ENCODE results near the gene LAPTM5.

The LAPTM5 gene

GRCh38 chr1:30701258-30701633, 56.3 kb downstream of the LAPTM5 start:
- H3K23ac ChIP-seq (ENCODE audit: low read depth, low read length, poor library complexity): no peak overlapping the region
- H3K18ac ChIP-seq (ENCODE audit: low read length): no peak overlapping the region
- no peak overlapping the region for H3K4me3 ChIP-seq (ENCODE audit: low read length in 2 of 2)
- H4K91ac ChIP-seq (ENCODE audit: low read depth, low read length, poor library complexity): no peak overlapping the region
- no peak overlapping the region for H2AFZ ChIP-seq (ENCODE audit: low read length)
- H2BK12ac ChIP-seq (ENCODE audit: low read length): no peak overlapping the region
- H3K36me3 ChIP-seq (replicated peaks in 1 of 2; ENCODE audit: control insufficient read depth in 2 of 2, insufficient read depth in 2 of 2, low read length in 2 of 2): no peaks in the 10 kb centered on the region
- no peak overlapping the region for H4K8ac ChIP-seq (ENCODE audit: low read depth, low read length)
- DNase-seq (ENCODE audit: low spot score): no peak
- no peak overlapping the region for H2AK5ac ChIP-seq (ENCODE audit: low read depth, low read length)
- H3K27ac ChIP-seq (replicated peaks; ENCODE audit: low read length): no peak overlapping the region
- no peak overlapping the region for H2BK15ac ChIP-seq (ENCODE audit: low read length)
- H3K4me1 ChIP-seq (ENCODE audit: control insufficient read depth in 2 of 2, insufficient read depth in 1 of 2, low read depth in 1 of 2, low read length in 2 of 2): peaks cover 0 to 9% of the 10 kb centered on the region in 2 donors
- no peak overlapping the region for H3K9ac ChIP-seq (ENCODE audit: low read depth, low read length, poor library complexity)
- no peak overlapping the region for H2BK120ac ChIP-seq (ENCODE audit: low read depth, low read length)
- H2BK5ac ChIP-seq (ENCODE audit: low read length): no peak overlapping the region
- no peaks in the 10 kb centered on the region for H3K79me1 ChIP-seq (ENCODE audit: low read depth, low read length)
- H3K14ac ChIP-seq (ENCODE audit: low read length): no peak overlapping the region
- no peak overlapping the region for H3K4ac ChIP-seq (ENCODE audit: low read length)
- no peak overlapping the region for H3K4me2 ChIP-seq (ENCODE audit: insufficient read depth, low read length, poor library complexity, severe bottlenecking)
- WGBS, 2 donors (ENCODE audit: extremely low coverage in 2 of 2, insufficient read length in 2 of 2, insufficient replicate concordance in 1 of 2): no CpG with 5 or more reads among the region's 2 CpGs
- H3K9me3 ChIP-seq (replicated peaks in 1 of 2; ENCODE audit: control insufficient read depth in 2 of 2, insufficient read depth in 1 of 2, low read depth in 1 of 2, low read length in 2 of 2): no peaks in the 10 kb centered on the region
- H3K27me3 ChIP-seq (ENCODE audit: control insufficient read depth in 3 of 3, insufficient read depth in 3 of 3, low read depth in 1 of 3, low read length in 3 of 3): peaks cover 0 to 25% (median 0%) of the 10 kb centered on the region in 3 experiments

DNA sequence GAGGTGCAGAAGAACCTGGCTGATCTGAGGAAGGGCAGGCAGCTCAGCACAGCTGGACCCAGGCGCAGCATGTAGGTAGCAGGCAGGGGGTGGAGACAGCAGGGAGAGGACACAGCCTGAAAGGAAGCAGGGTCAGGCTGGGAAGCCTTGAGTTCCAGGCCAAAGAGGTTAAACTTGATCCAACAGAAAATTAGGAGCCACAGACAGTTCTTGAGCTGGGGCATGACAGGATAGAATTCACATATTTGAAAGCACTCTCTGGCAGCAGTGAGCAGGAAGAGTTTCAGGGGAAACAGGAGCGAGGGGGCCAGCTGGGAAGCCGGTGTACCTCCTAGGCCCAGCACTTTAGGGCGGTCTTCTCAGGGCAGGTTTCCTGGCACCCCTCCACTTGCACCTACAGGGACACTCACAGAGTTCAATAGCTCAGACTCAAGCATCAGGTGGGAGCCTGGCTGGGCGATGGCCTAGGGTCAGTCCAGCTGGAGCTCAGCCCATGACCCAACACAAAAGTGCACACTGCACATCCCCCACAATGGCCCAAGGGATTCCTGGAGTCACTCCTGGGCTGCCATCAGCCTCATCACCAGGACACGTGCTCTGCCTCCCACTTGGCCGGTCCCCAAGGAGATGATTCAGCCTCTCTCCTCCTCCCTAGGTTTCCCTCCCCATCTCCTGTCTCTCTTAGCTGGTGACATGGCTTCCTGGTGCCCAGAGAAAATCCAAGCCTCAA, 56.9 kb downstream of the LAPTM5 start:
- H3K4me2 ChIP-seq (ENCODE audit: insufficient read depth, low read length, poor library complexity, severe bottlenecking): no peak overlapping the region
- no peak overlapping the region for H3K23ac ChIP-seq (ENCODE audit: low read depth, low read length, poor library complexity)
- peak overlapping the region; percentile 11 for H4K91ac ChIP-seq (ENCODE audit: low read depth, low read length, poor library complexity)
- no peak overlapping the region for H2BK15ac ChIP-seq (ENCODE audit: low read length)
- H2BK5ac ChIP-seq (ENCODE audit: low read length): no peak overlapping the region
- no CpG with 5 or more reads among the region's 7 CpGs for WGBS, 2 donors (ENCODE audit: extremely low coverage in 2 of 2, insufficient read length in 2 of 2, insufficient replicate concordance in 1 of 2)
- H2AFZ ChIP-seq (ENCODE audit: low read length): no peak overlapping the region
- no peaks in the 10 kb centered on the region for H3K79me1 ChIP-seq (ENCODE audit: low read depth, low read length)
- H3K9me3 ChIP-seq (replicated peaks in 1 of 2; ENCODE audit: control insufficient read depth in 2 of 2, insufficient read depth in 1 of 2, low read depth in 1 of 2, low read length in 2 of 2): no peaks in the 10 kb centered on the region
- no peak overlapping the region for H4K8ac ChIP-seq (ENCODE audit: low read depth, low read length)
- no peak overlapping the region for H3K18ac ChIP-seq (ENCODE audit: low read length)
- H3K4me3 ChIP-seq (ENCODE audit: low read length in 2 of 2): no peak overlapping the region
- no peak overlapping the region for H3K9ac ChIP-seq (ENCODE audit: low read depth, low read length, poor library complexity)
- H2AK5ac ChIP-seq (ENCODE audit: low read depth, low read length): no peak overlapping the region
- H3K36me3 ChIP-seq (replicated peaks in 1 of 2; ENCODE audit: control insufficient read depth in 2 of 2, insufficient read depth in 2 of 2, low read length in 2 of 2): no peaks in the 10 kb centered on the region
- H3K27me3 ChIP-seq (ENCODE audit: control insufficient read depth in 3 of 3, insufficient read depth in 3 of 3, low read depth in 1 of 3, low read length in 3 of 3): peaks cover 0 to 22% (median 0%) of the 10 kb centered on the region in 3 experiments
- H2BK12ac ChIP-seq (ENCODE audit: low read length): no peak overlapping the region
- no peak overlapping the region for H3K27ac ChIP-seq (replicated peaks; ENCODE audit: low read length)
- H3K4me1 ChIP-seq (ENCODE audit: control insufficient read depth in 2 of 2, insufficient read depth in 1 of 2, low read depth in 1 of 2, low read length in 2 of 2): peaks cover 0 to 6% of the 10 kb centered on the region in 2 donors
- DNase-seq (ENCODE audit: low spot score): no peak
- H3K14ac ChIP-seq (ENCODE audit: low read length): no peak overlapping the region
- H2BK120ac ChIP-seq (ENCODE audit: low read depth, low read length): no peak overlapping the region
- no peak overlapping the region for H3K4ac ChIP-seq (ENCODE audit: low read length)

DNA sequence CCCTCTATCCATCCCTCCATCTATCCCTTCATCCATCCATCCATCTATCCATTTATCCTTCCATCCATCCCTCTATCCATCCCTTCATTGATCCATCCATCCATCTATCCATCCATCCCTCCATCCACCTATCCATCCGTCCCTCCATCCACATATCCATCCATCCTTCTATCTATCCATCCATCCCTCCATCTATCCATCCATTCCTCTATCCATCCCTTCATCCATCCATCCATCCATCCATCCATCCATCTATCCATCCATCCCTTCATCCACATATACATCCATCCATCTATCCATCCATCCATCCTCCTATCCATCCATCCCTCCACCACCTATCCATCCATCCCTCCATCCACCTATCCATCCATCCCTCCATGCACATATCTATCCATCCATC, 57.8 kb downstream of the LAPTM5 start:
- Histone ChIP-seq H3K14ac (ENCODE audit: low read length) (no peak overlapping the region), H3K18ac (ENCODE audit: low read length) (no peak overlapping the region), H3K27me3 (ENCODE audit: control insufficient read depth in 3 of 3, insufficient read depth in 3 of 3, low read depth in 1 of 3, low read length in 3 of 3) (peaks cover 0 to 20% (median 0%) of the 10 kb centered on the region in 3 experiments), H3K4me3 (ENCODE audit: low read length in 2 of 2) (no peak overlapping the region), H2AK5ac (ENCODE audit: low read depth, low read length) (no peak overlapping the region), H2BK15ac (ENCODE audit: low read length) (no peak overlapping the region), H3K23ac (ENCODE audit: low read depth, low read length, poor library complexity) (no peak overlapping the region), H3K9me3 (replicated peaks in 1 of 2; ENCODE audit: control insufficient read depth in 2 of 2, insufficient read depth in 1 of 2, low read depth in 1 of 2, low read length in 2 of 2) (no peaks in the 10 kb centered on the region), H3K4ac (ENCODE audit: low read length) (no peak overlapping the region), H2AFZ (ENCODE audit: low read length) (no peak overlapping the region), H3K27ac (replicated peaks; ENCODE audit: low read length) (no peak overlapping the region), H3K4me1 (ENCODE audit: control insufficient read depth in 2 of 2, insufficient read depth in 1 of 2, low read depth in 1 of 2, low read length in 2 of 2) (peaks cover 0 to 5% of the 10 kb centered on the region in 2 donors), H2BK120ac (ENCODE audit: low read depth, low read length) (no peak overlapping the region), H4K8ac (ENCODE audit: low read depth, low read length) (no peak overlapping the region), H3K9ac (ENCODE audit: low read depth, low read length, poor library complexity) (no peak overlapping the region), H3K79me1 (ENCODE audit: low read depth, low read length) (no peaks in the 10 kb centered on the region), H2BK12ac (ENCODE audit: low read length) (no peak overlapping the region), H4K91ac (ENCODE audit: low read depth, low read length, poor library complexity) (no peak overlapping the region), H3K4me2 (ENCODE audit: insufficient read depth, low read length, poor library complexity, severe bottlenecking) (no peak overlapping the region), H3K36me3 (replicated peaks in 1 of 2; ENCODE audit: control insufficient read depth in 2 of 2, insufficient read depth in 2 of 2, low read length in 2 of 2) (no peaks in the 10 kb centered on the region), H2BK5ac (ENCODE audit: low read length) (no peak overlapping the region)
- DNase-seq (ENCODE audit: low spot score): no peak
- WGBS, 2 donors (ENCODE audit: extremely low coverage in 2 of 2, insufficient read length in 2 of 2, insufficient replicate concordance in 1 of 2): 97 to 100% methylated on average over 1 of the region's 1 CpG

DNA sequence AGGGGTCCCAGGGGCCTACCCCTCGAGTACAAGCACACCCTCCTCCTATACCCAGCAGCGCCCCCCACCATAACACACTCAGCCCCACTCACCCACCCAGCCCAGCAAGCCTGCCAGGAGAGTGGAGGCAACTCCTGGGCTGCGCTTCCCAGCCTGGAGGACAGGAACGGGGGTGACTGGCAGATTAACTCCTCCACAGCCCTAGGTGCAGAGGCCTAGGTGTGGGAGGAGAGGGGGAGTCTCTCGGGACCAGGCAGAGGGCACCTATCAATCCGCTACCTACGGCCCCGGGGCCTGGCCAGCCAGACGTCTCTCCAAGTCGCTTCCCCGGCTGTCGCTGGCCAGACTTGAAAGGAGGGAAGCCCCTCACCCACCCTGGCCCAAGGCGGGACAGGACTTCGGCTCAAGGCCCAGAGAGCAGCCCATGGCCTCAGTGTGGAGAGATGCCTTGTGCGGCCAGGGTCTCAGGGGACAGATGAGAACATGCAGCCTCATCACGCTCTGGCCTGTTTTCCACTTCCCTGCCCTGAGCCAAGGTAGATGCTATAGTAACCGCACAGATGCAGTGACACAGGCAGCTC, 59.1 kb downstream of the LAPTM5 start:
- no peak overlapping the region for H3K4me3 ChIP-seq (ENCODE audit: low read length in 2 of 2)
- no peak overlapping the region for H3K27ac ChIP-seq (replicated peaks; ENCODE audit: low read length)
- no peak overlapping the region for H3K23ac ChIP-seq (ENCODE audit: low read depth, low read length, poor library complexity)
- DNase-seq (ENCODE audit: low spot score): no peak
- peak overlapping the region; percentile 38 for H3K9ac ChIP-seq (ENCODE audit: low read depth, low read length, poor library complexity)
- H2BK12ac ChIP-seq (ENCODE audit: low read length): peak overlapping the region; percentile 80
- H3K36me3 ChIP-seq (replicated peaks in 1 of 2; ENCODE audit: control insufficient read depth in 2 of 2, insufficient read depth in 2 of 2, low read length in 2 of 2): no peaks in the 10 kb centered on the region
- H4K8ac ChIP-seq (ENCODE audit: low read depth, low read length): no peak overlapping the region
- H3K18ac ChIP-seq (ENCODE audit: low read length): peak overlapping the region; percentile 74
- no peak overlapping the region for H2BK15ac ChIP-seq (ENCODE audit: low read length)
- no peaks in the 10 kb centered on the region for H3K79me1 ChIP-seq (ENCODE audit: low read depth, low read length)
- H3K4me2 ChIP-seq (ENCODE audit: insufficient read depth, low read length, poor library complexity, severe bottlenecking): no peak overlapping the region
- H3K27me3 ChIP-seq (ENCODE audit: control insufficient read depth in 3 of 3, insufficient read depth in 3 of 3, low read depth in 1 of 3, low read length in 3 of 3): peaks cover 0 to 28% (median 0%) of the 10 kb centered on the region in 3 experiments
- no peaks in the 10 kb centered on the region for H3K9me3 ChIP-seq (replicated peaks in 1 of 2; ENCODE audit: control insufficient read depth in 2 of 2, insufficient read depth in 1 of 2, low read depth in 1 of 2, low read length in 2 of 2)
- H2BK120ac ChIP-seq (ENCODE audit: low read depth, low read length): no peak overlapping the region
- H2BK5ac ChIP-seq (ENCODE audit: low read length): no peak overlapping the region
- H2AFZ ChIP-seq (ENCODE audit: low read length): no peak overlapping the region
- H2AK5ac ChIP-seq (ENCODE audit: low read depth, low read length): peak overlapping the region; percentile 64
- WGBS, 2 donors (ENCODE audit: extremely low coverage in 2 of 2, insufficient read length in 2 of 2, insufficient replicate concordance in 1 of 2): no CpG with 5 or more reads among the region's 17 CpGs
- no peak overlapping the region for H3K14ac ChIP-seq (ENCODE audit: low read length)
- peaks cover 0 to 5% of the 10 kb centered on the region in 2 donors for H3K4me1 ChIP-seq (ENCODE audit: control insufficient read depth in 2 of 2, insufficient read depth in 1 of 2, low read depth in 1 of 2, low read length in 2 of 2)
- peak overlapping the region; percentile 13 for H3K4ac ChIP-seq (ENCODE audit: low read length)
- no peak overlapping the region for H4K91ac ChIP-seq (ENCODE audit: low read depth, low read length, poor library complexity)

Measured in neuronal stem cell (in vitro differentiated cells).